Keratinocyte (primary cell): Measurements from ENCODE around the gene GRWD1.

Experiments
- EZH2 ChIP-seq: IDR thresholded peaks from one replicate; pipeline ENCODE4 v1.6.1; 2012; ENCODE audit warnings: inconsistent platforms, mild to moderate bottlenecking, low read length, moderate library complexity
- TF ChIP-seq, protein P1 (sequence below), 3 experiments: IDR thresholded peaks in 1 of 3; conservative IDR thresholded peaks in 1 of 3; optimal IDR thresholded peaks in 1 of 3; 2 replicates in 2 of 3; 3 replicates in 1 of 3; pipeline versions ENCODE3 to v1.5.1; 2011; ENCODE audit warnings: low read length in 3 of 3, mild to moderate bottlenecking in 3 of 3, moderate library complexity in 2 of 3, control low read depth in 1 of 3, inconsistent platforms in 1 of 3; ENCODE audit not compliant: insufficient read depth in 2 of 3; ENCODE audit errors: extremely low read depth in 1 of 3

DNA sequence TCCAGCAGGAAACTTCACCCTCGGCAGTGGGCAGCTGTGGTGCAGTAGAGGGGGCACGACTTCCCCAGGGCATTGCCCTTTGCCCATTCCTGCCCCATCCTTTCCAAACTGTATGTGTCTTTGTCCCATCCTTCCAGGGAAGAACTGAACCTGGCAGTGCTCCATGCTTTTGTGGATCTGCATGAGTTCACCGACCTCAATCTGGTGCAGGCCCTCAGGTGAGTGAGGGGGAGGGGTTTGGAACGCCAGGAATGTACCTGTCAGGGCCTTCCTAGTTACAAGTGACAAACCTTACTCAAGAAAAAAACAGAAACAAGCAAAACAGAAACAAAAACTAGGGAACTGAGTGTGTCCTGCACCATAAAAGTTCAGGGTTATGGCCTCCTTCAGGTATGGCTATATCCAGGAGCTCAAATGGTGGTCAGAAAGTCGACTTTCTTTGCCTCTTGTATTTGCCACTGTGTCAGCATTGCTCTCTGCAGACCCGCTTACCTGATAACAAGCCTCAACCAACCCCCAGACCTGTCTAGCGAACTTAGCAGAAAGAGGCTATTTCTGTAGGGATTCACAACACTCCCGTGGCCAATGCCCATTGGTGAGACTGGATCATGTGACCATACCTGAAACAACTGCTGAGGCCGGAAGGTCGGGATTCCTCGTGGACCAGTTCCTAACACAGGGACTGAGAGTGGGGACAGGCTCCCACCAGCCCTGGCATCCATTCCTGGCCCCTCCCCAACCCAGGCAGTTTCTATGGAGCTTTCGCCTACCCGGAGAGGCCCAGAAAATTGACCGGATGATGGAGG, 27.6 kb downstream of the GRWD1 start:
- no peak for TF ChIP-seq EZH2
- TF ChIP-seq, protein P1, sequence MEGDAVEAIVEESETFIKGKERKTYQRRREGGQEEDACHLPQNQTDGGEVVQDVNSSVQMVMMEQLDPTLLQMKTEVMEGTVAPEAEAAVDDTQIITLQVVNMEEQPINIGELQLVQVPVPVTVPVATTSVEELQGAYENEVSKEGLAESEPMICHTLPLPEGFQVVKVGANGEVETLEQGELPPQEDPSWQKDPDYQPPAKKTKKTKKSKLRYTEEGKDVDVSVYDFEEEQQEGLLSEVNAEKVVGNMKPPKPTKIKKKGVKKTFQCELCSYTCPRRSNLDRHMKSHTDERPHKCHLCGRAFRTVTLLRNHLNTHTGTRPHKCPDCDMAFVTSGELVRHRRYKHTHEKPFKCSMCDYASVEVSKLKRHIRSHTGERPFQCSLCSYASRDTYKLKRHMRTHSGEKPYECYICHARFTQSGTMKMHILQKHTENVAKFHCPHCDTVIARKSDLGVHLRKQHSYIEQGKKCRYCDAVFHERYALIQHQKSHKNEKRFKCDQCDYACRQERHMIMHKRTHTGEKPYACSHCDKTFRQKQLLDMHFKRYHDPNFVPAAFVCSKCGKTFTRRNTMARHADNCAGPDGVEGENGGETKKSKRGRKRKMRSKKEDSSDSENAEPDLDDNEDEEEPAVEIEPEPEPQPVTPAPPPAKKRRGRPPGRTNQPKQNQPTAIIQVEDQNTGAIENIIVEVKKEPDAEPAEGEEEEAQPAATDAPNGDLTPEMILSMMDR (optimal IDR thresholded peaks at IDR 0.05 in 1 of 3, IDR thresholded peaks at IDR 0.05 in 1 of 3, conservative IDR thresholded peaks at IDR 0.05 in 1 of 3; ENCODE audit: extremely low read depth in 1 of 3, insufficient read depth in 2 of 3, low read length in 3 of 3), result no peak
